Measurements from ENCODE around the gene PPIE.
A peak's percentile ranks its signal among the peaks of the same experiment; 100 is the strongest.
"Not testable (repeated sequence)": the region's sequence is repeated elsewhere in the genome, so short reads cannot be mapped to it uniquely, and the experiment has no call there.

The PPIE gene

GRCh38 chr1:39795651-39796050, 57.0 kb downstream of the PPIE start:
- H3K9me3 Mint-ChIP-seq: peaks cover 4% of the 10 kb centered on the region
- peaks cover 69% of the 10 kb centered on the region for H3K27me3 Mint-ChIP-seq (ENCODE audit: low read depth, poor library complexity)
- no peak overlapping the region for H3K27ac Mint-ChIP-seq

GRCh38 chr1:39798859-39799769, 60.4 kb downstream of the PPIE start:
- peak; percentile 47 for DNase-seq
- H3K9me3 Mint-ChIP-seq; H3K36me3 Mint-ChIP-seq (ENCODE audit: low read depth); H3K4me3 Mint-ChIP-seq; H3K27ac Mint-ChIP-seq; H3K4me1 Mint-ChIP-seq: not testable (repeated sequence)
- H3K27me3 Mint-ChIP-seq (ENCODE audit: low read depth, poor library complexity): peaks cover 39% of the 10 kb centered on the region

More at GRCh38 chr1:39795651-39796050, 57.0 kb downstream of the PPIE start:
- Mint-ChIP-seq H3K4me3 (no peak overlapping the region), H3K4me1 (peaks cover 10% of the 10 kb centered on the region), H3K36me3 (ENCODE audit: low read depth) (no peaks in the 10 kb centered on the region)
- no peak for DNase-seq
- no peak for TF ChIP-seq CTCF (IDR thresholded peaks at IDR 0.05)

- Mint-ChIP-seq H3K9me3 (peaks cover 3% of the 10 kb centered on the region), H3K27ac (no peak overlapping the region), H3K4me3 (no peak overlapping the region), H3K4me1 (peaks cover 10% of the 10 kb centered on the region), H3K27me3 (ENCODE audit: low read depth, poor library complexity) (peaks cover 34% of the 10 kb centered on the region), H3K36me3 (ENCODE audit: low read depth) (no peaks in the 10 kb centered on the region)
- peak; percentile 85 for DNase-seq
- TF ChIP-seq CTCF (IDR thresholded peaks at IDR 0.05): peak; percentile 82
These were observed 61.2 kb downstream of the PPIE start for GRCh38 chr1:39799770-39800470.

- H3K4me1 Mint-ChIP-seq: peaks cover 10% of the 10 kb centered on the region
- H3K36me3 Mint-ChIP-seq (ENCODE audit: low read depth): no peaks in the 10 kb centered on the region
- no peak overlapping the region for H3K27ac Mint-ChIP-seq
- no peak overlapping the region for H3K4me3 Mint-ChIP-seq
- H3K27me3 Mint-ChIP-seq (ENCODE audit: low read depth, poor library complexity): peaks cover 35% of the 10 kb centered on the region
- TF ChIP-seq CTCF (IDR thresholded peaks at IDR 0.05): no peak
- H3K9me3 Mint-ChIP-seq: peaks cover 8% of the 10 kb centered on the region
- no peak for DNase-seq
These were observed 61.8 kb downstream of the PPIE start for GRCh38 chr1:39800471-39800835.

- TF ChIP-seq CTCF (IDR thresholded peaks at IDR 0.05): no peak
- Mint-ChIP-seq H3K9me3 (peaks cover 24% of the 10 kb centered on the region), H3K36me3 (ENCODE audit: low read depth) (no peaks in the 10 kb centered on the region), H3K4me3 (no peak overlapping the region), H3K27me3 (ENCODE audit: low read depth, poor library complexity) (peaks cover 21% of the 10 kb centered on the region), H3K27ac (no peak overlapping the region), H3K4me1 (peaks cover 10% of the 10 kb centered on the region)
- no peak for DNase-seq
These were observed 64.0 kb downstream of the PPIE start for GRCh38 chr1:39802496-39803260.

- no peaks in the 10 kb centered on the region for H3K36me3 Mint-ChIP-seq (ENCODE audit: low read depth)
- peaks cover 11% of the 10 kb centered on the region for H3K27me3 Mint-ChIP-seq (ENCODE audit: low read depth, poor library complexity)
- no peak overlapping the region for H3K27ac Mint-ChIP-seq
- peaks cover under 1% of the 10 kb centered on the region for H3K4me1 Mint-ChIP-seq
- H3K4me3 Mint-ChIP-seq: no peak overlapping the region
- H3K9me3 Mint-ChIP-seq: peaks cover 28% of the 10 kb centered on the region
- DNase-seq: no peak
- TF ChIP-seq CTCF (IDR thresholded peaks at IDR 0.05): no peak
These were observed 66.7 kb downstream of the PPIE start for GRCh38 chr1:39805385-39805784.
